NCI-H345 treated with DMSO at 0.1 percent for 48 hours (cell line): Measurements from ENCODE around the gene UNC45B.
"Not testable (repeated sequence)": the region's sequence is repeated elsewhere in the genome, so short reads cannot be mapped to it uniquely, and the experiment has no call there.

ENCODE experiments used
- DNase-seq: peaks from one replicate; lab custom pipeline; 2025; ENCODE audit not compliant: unreplicated experiment; lab: John Stamatoyannopoulos, UW

The UNC45B gene

GRCh38 chr17:35141681-35142466 is 5.7 kb upstream of the UNC45B start, which contains the start of gene NLE1:
Gene NLE1 (minus strand): TSS chr17:35142303. CDS start chr17:35142275, 28 bp downstream.
- peak; percentile 66 for DNase-seq

DNA sequence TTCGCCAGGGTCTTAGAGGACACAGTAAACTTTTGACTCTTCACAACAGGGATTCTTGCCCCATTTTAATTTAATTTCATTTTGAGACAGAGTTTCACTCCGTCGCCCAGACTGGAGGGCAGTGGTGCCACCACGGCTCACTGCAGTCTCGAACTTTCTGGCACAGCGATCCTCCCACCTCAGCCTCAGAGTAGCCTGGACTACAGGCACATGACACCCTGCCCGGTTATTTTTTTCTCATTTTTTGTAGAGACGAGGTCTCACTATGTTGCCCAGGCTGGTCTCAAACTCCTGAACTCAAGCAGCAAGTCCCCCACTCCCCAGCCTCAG is 5.2 kb upstream of the UNC45B start:
- no peak for DNase-seq

DNA sequence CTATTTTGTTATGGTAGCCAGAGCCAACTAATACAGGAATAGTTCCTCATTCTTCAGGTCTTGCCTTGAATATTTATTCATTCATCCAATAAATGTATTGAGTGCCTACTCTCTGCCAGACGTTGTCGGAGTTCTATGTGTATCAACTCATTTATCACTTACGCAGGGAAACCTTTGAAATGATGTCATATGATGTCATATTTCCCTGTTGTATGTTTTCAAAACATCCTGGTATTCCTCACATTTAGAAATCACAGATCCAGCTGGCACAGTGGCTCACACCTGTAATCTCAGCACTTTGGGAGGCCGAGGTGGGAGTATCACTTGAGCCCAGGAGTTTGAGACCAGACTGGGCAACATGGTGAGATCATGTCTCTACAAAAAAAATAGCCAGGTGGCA is 2.8 kb upstream of the UNC45B start:
- DNase-seq, result no peak

- no peak for DNase-seq
Observed at GRCh38 chr17:35146214-35146833, 1.3 kb upstream of the UNC45B start.

DNA sequence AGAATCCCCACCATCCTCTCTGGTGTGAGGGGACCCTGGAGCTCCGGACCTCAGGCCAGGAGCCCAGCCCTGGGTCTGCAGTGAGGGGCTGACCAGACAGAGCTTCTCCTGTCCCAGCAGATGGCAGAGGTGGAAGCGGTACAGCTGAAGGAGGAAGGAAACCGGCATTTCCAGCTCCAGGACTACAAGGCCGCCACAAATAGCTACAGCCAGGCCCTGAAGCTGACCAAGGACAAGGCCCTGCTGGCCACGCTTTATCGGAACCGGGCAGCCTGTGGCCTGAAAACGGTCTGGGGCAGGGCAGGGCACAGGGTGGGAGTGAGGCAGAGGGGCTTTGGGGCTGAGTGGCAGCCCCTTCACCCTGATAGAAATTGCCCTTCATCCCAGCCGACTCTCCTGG is 527 bp downstream of the UNC45B start:
- DNase-seq, result no peak

- DNase-seq, result no peak
Observed at GRCh38 chr17:35149941-35150340, 2.3 kb downstream of the UNC45B start.

- DNase-seq, result not testable (repeated sequence)
Observed at GRCh38 chr17:35151080-35151479, 3.5 kb downstream of the UNC45B start.

GRCh38 chr17:35152421-35153140 is 5.0 kb downstream of the UNC45B start:
- no peak for DNase-seq

- no peak for DNase-seq
Observed at GRCh38 chr17:35154196-35155165, 6.9 kb downstream of the UNC45B start.

DNA sequence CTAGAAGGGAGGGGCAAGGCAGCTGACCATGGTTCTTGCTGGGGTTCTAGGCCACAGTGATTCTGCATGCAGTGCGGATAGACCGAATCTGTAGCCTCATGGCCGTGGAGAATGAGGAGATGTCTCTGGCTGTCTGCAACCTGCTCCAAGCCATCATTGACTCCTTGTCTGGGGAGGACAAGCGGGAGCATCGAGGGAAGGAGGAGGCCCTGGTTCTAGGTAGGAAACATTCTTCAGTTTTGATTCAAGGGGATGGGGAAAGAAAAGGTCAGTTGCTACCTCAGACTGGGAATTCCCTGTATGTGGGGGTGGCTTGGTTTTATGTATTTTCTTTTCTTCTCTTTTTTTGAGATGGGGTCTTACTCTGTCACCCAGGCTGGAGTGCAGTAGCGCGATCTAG is 7.6 kb downstream of the UNC45B start:
- DNase-seq, result no peak

- DNase-seq, result no peak
Observed at GRCh38 chr17:35159940-35160339, 12.3 kb downstream of the UNC45B start.

DNA sequence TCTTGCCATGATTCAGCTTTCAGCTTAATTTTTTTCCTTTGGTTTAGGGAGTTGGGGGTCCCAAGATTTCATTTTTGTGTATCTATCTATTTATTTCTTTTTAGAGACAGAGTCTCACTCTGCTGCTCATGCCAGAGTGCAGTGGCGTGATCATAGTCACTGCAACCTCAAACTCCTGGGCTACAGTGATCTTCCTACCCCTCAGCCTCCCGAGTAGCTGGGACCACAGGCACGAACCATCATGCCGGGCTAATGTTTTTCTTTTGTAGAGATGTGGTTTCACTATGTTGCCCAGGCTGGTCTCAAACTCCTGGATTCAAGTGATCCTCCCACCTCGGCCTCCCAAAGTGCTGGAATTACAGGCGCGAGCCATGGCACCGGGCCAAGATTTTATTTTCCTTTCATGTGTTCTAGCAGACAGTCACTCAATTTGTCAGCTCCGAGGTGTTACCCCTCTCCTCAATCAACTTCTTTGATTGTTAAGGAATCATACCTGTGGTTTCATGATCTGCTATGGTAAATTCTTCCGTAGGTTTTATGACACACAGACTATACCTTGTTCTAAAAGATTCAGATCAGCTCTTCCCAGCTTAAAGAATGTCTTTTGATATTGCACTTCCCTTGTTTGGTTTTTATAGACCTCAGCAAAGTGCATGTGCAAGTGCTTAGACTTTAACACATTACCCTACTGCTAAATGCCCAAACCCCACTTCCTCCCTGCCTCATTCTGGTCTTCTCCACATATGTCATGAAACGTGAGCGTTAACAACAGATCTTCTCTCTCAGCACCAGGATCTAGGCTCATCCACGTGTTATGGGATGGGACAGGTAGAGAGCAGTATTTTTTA is 13.0 kb downstream of the UNC45B start:
- no peak for DNase-seq

DNA sequence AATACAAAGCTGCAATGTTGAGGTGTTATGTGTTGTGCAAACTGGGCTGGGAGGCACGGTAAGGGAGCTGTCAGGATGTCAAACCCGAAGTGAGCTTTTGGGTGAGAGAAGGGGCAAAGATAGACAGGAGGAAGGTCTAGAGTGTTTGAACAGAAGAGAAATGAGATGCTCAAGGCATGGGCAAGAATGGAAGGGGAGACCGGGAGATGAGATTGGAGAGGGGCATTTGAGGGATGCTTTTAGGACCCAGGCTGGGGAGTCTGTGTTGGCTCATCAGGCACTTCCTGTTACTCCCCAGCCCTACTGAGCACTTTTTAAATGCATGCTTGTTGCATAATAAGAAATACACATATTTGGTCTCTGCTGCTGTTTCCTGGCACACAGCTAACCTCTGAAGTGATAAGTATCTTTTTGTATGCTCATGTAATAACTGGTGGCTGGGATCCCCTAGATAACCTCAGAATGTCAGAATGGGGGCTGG is 13.7 kb downstream of the UNC45B start:
- no peak for DNase-seq

DNA sequence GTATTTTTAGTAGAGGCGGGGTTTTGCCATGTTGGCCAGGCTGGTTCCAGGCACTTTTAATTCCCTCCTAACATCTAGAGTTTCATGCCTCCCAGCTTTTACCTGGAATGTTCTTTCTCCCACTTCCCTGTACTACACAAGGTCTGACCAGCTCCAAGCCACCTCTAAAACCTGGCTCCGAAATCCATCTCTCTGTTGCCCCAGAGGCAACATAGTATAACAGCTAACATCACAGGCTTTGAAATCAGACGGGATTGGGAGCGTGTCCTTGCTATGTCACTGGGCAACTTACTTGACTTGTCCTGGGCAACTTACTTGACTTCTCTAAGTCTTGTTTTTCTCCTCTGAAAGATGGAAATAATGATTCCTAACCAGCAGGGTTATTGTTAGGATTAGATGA is 15.1 kb downstream of the UNC45B start:
- DNase-seq, result no peak

DNA sequence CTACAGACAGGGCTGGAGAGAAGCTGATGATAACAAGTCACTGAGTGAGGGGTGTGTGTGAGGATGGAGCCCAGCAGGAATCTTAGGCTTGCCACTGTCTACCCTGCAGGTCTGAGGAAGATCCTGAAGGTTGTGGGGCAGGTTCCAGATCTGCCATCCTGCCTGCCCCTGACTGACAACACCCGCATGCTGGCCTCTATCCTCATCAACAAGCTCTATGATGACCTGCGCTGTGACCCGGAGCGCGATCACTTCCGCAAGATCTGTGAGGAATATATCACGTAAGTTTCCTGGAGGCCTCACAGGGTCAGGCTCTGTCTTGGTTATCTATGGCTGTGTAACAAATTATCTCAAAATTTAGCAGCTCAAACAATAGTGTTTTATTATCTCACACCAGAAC is 16.3 kb downstream of the UNC45B start:
- DNase-seq, result no peak

DNA sequence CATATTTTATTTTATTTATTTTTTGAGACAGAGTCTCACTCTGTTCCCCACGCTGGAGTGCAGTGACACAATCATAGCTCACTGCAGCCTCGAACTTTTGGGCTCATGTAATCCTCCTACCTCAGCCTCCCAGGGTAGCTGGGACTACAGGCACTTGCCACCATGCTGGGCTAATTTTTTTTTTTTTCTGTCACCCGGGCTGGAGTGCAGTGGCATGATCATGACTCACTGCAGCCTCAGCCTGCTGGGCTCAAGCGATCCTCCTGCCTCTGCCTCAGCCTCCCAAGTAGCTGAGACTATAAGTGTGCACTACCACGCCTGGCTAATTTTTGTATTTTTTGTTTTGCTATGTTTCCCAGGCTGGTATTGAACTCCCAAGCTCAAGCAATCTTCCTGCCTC is 17.1 kb downstream of the UNC45B start:
- DNase-seq, result no peak

DNA sequence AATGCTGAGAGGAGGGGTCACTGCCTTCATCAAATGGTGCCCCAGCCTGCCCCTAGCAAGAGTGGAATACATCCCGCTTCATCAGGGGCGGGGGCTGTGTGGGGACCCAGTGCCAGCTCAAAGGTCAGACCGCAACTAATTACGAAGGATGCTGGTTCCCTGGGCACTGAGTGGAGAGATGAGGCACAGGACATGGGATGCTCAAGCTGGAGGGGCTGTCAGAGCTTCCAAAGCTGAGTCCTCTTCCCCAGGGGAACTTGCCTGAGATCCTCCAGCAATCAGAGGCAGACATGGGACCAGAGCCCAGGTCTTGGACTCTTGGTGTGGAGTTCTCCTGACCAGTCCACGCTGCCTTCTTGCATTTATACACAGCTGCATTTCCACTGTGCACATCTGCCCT is 18.9 kb downstream of the UNC45B start:
- DNase-seq, result no peak

GRCh38 chr17:35167046-35167445 is 19.4 kb downstream of the UNC45B start:
- DNase-seq, result no peak

GRCh38 chr17:35167666-35168065 is 20.0 kb downstream of the UNC45B start:
- DNase-seq, result no peak

DNA sequence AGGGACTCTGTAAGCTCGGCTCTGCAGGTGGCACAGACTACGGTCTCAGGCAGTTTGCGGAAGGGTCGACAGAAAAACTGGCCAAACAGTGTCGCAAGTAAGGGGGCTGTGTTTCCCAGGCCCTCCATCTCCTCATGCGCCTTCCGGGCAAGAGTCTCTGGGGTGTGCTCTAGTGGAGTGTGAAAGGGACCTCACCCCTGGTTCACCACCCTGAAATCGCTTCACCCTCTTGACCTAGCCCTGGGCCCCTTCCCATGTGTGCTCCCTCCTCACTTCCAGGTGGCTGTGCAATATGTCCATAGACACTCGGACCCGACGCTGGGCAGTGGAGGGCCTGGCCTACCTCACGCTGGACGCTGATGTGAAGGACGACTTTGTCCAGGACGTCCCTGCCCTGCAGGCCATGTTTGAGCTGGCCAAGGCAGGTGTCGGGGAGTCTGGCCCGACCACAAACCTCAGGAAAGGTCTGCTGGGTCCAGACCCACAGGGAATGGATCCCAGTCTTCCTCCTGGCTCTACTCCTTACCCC is 22.3 kb downstream of the UNC45B start:
- DNase-seq, result no peak
